ENCODE data around the gene SRPK3.
"Not testable (repeated sequence)": the region's sequence is repeated elsewhere in the genome, so short reads cannot be mapped to it uniquely, and the experiment has no call there.

Gene SRPK3

DNA sequence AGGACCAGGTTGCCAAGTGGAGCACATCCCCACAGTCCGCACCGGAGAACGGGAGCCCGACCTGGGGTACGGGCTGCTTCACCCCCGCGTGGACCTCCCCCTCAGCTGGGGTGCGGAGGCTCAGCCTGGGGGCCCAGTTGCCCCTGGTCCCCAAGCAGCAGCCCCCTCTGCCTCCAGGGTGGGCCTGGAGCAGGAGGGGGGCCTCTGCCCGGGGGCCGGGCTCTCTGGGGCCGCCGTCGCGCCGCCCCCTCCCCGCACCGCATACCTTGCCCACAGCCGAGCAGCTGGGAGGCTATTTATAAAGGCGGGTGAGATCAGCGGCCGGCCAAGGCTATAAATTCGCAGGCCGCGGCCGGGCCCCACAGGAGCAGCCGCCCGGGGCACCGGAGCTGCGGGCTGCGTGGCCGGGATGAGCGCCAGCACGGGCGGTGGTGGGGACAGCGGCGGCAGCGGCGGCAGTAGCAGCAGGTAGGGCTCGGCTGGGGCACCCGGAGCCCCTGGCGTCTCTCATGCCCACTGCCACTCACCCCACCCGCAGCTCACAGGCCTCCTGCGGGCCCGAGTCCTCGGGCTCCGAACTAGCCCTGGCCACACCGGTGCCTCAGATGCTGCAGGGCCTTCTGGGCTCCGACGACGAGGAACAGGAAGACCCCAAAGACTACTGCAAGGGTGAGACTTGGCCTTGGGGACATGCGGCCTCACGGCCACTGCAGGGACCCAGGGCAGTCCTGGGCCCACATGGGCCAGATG lies at the start of gene SRPK3:
TSS of gene SRPK3 (plus strand) at position 364 of the 750 bp plus-strand sequence. CDS start at position 410, 46 bp downstream.
- no peak for DNase-seq (ENCODE audit: low read depth in 2 of 2)

GRCh38 chrX:153731117-153731844 lies 49.6 kb upstream of the SRPK3 start:
- no peak for DNase-seq (ENCODE audit: low read depth in 2 of 2)

- DNase-seq (ENCODE audit: low read depth in 2 of 2), result no peak
Measured at GRCh38 chrX:153731845-153732215, 49.0 kb upstream of the SRPK3 start.

DNA sequence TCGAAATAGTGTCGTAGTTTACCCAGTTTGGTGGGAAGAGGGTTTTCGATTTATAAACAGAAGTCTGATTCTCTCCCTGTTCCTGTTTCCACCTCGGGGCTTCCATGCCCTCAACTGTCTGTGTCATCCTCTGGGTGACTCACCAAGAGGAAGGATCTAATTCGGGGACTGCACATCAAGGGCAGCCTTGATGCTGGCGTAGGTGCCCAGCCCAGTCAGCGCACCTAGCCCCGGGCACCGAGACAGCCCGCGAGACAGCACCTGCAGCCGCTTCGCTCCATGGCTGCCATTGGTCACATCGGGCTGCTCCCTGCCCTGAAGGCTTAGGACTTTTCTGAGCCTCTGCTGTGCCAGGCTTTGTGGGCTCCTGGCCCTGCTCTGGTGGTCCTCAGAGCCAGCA lies 48.4 kb upstream of the SRPK3 start:
- DNase-seq (ENCODE audit: low read depth in 2 of 2), result no peak

GRCh38 chrX:153733651-153734240 lies 47.1 kb upstream of the SRPK3 start:
- DNase-seq (ENCODE audit: low read depth in 2 of 2), result no peak

DNA sequence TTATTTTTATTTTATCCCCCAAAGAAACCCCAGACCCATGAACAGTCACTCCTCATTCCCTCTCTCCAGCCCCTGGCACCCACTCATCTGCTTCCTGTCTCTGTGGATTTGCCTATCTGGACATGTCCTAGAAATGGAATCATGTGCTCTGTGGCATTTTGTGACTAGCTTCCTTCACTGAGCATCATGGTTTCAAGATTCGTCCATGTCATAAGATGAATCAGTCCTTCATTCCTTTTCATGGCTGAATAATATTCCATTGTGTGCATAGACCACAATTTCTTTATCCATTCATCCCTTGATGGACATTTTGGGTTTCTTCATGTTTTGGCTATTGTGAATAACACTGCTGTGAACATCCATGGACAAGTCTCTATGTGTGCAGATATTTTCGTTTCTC lies 46.0 kb upstream of the SRPK3 start:
- DNase-seq (ENCODE audit: low read depth in 2 of 2), result no peak

DNA sequence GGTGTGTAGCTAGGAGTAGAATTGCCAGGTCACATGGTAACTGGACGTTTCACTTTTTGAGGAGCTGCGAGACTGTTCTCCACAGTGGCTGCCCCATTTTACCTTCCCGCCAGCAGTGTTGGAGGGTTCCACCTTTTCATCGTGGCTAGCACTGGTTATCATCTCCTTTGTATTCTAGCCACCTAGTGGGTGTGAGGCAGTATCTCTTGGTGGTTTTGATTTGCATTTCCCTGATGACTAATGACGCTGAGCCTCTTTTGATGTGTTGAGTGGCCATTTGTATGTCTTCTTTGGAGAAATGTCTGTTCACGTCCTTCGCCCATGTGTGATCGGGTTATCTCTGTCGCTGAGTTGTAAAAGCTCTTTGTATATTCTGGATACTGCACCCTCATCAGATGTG lies 45.6 kb upstream of the SRPK3 start:
- no peak for DNase-seq (ENCODE audit: low read depth in 2 of 2)

DNA sequence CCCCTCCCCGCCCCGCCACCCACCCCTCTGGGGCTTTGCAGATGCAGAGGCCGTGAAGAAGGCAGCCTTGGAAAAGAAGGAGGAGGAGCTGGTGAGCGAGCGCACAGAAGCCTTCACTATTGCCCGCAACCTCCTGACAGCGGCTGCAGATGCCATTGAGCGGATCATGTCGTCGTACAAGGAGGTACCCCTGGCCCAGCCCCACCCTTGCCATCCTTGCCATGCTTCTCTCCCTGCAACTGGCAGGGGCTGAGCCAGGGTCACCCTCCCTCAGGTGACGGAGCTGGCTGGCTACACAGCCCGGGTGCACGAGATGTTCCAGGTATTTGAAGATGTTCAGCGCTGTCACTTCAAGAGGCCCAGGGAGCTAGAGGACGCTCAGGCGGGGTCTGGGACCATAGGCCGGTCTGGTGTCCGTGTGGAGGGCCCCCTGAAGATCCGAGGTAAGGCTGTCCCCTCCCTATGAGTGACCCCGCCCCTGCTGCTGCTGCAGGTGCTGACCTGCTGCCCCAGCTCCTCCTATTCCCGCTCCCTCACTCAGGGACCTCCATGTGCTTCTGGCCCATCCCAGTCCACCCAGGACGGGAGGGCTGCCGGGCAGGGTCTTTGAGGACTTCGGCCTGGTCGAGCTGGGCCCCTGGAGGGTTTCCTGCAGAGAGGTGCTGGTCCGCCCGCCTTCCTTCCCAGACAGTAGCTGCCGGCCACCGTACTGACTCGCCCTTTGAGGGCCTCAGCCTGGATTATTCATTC lies 44.6 kb upstream of the SRPK3 start:
- DNase-seq (ENCODE audit: low read depth in 2 of 2), result no peak

- DNase-seq (ENCODE audit: low read depth in 2 of 2), result no peak
Measured at GRCh38 chrX:153736871-153737441, 43.9 kb upstream of the SRPK3 start.

DNA sequence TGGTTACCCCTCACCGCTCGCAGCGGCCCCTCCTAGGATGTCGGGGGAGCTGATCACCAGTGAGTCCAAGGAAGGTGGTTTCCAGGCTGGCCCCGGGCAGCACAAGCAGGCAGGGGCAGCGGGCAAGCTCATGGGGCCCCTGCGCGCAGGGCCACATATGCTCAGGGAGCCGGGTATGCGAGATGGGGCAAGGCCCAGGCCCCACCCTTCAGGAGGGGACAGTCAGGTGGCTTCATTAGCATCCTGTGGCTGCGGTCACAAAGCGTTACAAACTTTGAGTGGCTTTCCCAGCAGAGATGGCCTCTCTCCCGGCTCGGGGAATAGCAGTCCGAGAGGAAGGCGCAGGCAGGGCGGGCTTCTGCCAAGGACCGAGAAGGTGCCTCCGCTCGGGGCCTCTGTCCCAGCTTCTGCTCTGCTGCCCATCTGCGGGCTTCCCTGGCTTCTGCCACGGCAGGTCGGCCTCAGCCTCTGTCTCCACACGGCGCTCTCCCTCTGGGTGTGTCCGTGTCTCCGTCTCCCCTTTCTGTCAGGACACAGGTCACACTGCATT lies 42.7 kb upstream of the SRPK3 start:
- DNase-seq (ENCODE audit: low read depth in 2 of 2), result no peak

DNA sequence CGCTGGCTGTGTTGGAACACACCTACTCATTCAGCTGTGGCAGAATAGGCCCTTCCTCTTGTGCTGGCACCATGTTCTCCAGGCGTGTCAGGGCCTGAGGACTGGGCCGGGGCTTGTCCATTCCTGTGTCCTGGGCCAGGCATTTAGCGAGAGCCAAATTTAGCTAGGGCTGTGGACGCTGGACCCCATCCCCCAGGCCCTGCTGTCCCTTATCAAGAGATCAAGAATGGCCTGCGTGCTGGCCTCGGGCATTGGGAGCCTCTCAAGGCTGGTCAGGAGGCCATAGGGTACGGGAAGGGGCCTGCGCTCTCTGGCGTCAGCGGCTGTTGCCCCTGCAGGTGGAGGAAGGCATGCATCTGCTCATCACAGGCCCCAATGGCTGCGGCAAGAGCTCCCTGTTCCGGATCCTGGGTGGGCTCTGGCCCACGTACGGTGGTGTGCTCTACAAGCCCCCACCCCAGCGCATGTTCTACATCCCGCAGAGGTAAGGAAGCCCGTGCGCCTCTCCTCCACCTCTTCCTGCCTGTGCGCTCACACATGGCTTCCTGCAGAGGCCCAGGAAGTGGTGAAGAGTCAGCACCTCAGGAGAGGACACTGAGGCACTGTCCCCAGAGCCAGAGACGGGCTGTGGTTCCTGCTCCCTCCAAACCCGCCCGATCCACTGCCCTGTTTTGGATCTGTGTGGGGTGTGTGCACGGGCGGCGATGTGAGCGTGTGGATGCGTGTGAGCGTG lies 40.9 kb upstream of the SRPK3 start:
- no peak for DNase-seq (ENCODE audit: low read depth in 2 of 2)

- DNase-seq (ENCODE audit: low read depth in 2 of 2), result no peak
Measured at GRCh38 chrX:153740631-153741222, 40.1 kb upstream of the SRPK3 start.

DNA sequence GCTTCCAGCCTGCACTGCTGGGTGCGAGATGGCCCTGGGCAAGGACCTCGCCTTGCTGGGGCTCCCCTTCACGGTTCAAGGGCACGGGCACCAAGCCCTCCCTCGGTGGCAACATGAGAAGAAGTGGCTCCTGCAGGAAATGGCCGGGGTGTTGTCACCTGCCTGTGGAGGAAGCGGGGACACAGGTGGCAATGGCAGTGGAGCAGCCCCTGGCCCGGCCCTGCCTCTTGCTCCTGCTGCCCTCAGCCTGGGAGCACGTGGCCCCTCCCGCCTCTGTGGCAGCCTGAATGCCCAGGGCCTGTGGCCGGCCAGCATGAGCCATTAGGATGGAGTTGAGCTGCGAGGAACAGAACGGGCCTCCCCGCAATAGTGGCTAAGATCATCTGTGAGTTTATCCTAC lies 39.4 kb upstream of the SRPK3 start:
- DNase-seq (ENCODE audit: low read depth in 2 of 2), result no peak

GRCh38 chrX:153742111-153742510 lies 38.7 kb upstream of the SRPK3 start:
- DNase-seq (ENCODE audit: low read depth in 2 of 2), result not testable (repeated sequence)

DNA sequence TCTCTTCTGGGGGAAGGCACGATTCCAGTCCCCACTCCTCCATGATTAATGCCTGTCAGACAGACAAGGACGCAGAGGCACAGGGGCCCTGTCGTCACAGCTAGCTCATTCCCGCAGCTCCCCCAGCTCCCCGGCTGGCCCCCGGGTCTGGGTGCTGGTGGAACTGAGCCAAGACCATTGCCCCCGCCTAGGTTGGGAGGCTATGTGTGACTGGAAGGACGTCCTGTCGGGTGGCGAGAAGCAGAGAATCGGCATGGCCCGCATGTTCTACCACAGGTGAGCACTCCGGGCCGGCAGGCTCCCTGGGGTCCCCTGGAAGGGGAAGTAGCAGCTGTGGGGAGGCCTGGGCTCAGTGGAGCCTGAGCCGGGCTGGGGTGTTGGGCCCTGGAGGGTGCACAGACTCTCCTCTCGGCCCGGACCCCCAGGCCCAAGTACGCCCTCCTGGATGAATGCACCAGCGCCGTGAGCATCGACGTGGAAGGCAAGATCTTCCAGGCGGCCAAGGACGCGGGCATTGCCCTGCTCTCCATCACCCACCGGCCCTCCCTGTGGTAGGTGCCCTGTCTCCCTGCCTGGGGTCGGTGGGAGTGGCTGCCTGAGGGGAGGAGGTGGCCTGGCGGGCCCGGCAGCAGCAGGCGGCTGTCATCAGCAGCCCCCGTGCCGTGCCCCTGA lies 37.9 kb upstream of the SRPK3 start:
- DNase-seq (ENCODE audit: low read depth in 2 of 2), result not testable (repeated sequence)

DNA sequence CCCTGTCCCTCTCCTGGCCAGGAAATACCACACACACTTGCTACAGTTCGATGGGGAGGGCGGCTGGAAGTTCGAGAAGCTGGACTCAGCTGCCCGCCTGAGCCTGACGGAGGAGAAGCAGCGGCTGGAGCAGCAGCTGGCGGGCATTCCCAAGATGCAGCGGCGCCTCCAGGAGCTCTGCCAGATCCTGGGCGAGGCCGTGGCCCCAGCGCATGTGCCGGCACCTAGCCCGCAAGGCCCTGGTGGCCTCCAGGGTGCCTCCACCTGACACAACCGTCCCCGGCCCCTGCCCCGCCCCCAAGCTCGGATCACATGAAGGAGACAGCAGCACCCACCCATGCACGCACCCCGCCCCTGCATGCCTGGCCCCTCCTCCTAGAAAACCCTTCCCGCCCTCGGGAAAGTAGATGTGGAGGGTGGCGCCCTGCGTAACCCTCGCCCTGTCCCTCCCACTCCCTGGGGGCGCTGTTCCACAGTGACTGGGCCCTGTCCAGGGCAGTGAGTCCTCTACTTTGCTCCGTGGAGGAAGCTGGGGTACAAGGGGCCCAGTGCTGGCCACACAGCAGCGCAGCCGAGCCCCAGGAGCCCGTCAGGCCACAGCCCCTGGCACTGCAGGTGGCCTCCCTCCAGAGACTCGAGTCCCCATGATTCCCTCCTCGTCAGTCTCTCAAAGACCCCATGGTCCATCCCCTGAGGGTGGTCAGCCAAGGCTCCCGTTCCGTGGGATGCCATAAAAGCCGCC lies 37.2 kb upstream of the SRPK3 start:
- DNase-seq (ENCODE audit: low read depth in 2 of 2), result not testable (repeated sequence)

DNA sequence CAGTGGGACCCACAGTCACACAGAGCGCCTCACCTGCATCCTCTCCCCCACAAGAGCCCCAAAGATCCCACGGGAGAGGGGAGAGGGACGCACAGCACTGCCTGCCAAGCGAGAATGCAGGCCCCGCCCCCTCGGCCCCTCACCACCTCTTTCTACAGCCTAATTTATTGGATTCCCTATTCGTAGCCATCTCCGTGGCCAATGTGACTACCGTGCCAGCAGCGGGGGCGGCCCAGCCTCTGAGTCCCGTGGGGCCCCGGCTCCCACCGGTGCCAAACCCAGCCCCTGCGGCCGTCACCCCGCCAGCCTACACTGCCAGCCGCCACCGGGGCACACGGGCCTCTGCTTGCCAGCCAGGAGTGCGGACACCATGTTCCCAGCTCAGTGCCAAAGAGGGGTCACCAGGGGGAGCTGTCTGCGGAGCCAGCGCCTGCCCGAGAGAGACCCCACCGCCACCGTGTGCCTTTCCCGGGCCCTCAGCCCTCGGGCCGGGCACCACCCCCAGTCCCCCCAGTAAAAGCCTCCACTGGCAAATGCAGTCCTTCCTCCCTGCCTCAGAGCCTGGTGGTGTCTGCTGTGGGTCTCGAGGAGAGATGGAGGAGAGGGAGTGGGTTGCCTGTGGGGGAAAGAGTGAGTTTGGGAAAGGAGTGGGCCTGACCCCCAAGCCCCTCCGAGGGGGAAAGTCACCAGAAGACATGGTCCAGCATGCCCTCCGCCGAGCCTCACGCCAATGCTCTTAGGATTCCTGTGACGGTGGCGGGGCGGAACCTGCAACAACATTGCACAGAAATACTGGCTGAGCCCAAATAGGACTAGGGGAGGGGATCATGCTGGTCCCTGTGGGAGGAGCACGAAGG lies 36.4 kb upstream of the SRPK3 start:
- no peak for DNase-seq (ENCODE audit: low read depth in 2 of 2)

GRCh38 chrX:153745067-153745433 lies 35.8 kb upstream of the SRPK3 start:
- DNase-seq (ENCODE audit: low read depth in 2 of 2), result not testable (repeated sequence)

Measured in stimulated activated CD8-positive, alpha-beta memory T cell treated with anti-CD3 and anti-CD28 coated beads, Interleukin-7, amount 100 ng/mL, for 1 hour (primary cell).